ENCODE results near the gene DDX6. TPM values are rescaled to one million over a fixed set of nuclear protein-coding genes. Genes with fewer than 3 reads are reported as not detected.

The DDX6 gene
- total RNA-seq, 4 donors from 2014 or later, result 88.1 to 130 (median 91.2) TPM

- no peak overlapping the region for H3K27ac ChIP-seq
- no peaks in the 10 kb centered on the region for H3K4me1 ChIP-seq
- H3K4me3 ChIP-seq, result no peak overlapping the region
- no peak for DNase-seq (ENCODE audit: low spot score in 2 of 2)
- H3K9me3 ChIP-seq, result no peaks in the 10 kb centered on the region
- TF ChIP-seq POLR2A (IDR thresholded peaks at IDR 0.05), result no peak
- TF ChIP-seq CTCF (IDR thresholded peaks at IDR 0.05), result no peak
- TF ChIP-seq POLR2AphosphoS5 (IDR thresholded peaks at IDR 0.05), result no peak
- no peak for TF ChIP-seq EP300 (IDR thresholded peaks at IDR 0.05)
- H3K27me3 ChIP-seq, result no peaks in the 10 kb centered on the region
- WGBS, result 92% methylated on average over 5 of the region's 5 CpGs
- H3K36me3 ChIP-seq, result peaks cover 35% of the 10 kb centered on the region
These were observed 43.9 kb downstream of the DDX6 start for GRCh38 chr11:118746988-118747585.

GRCh38 chr11:118744046-118744445, 46.9 kb downstream of the DDX6 start:
- TF ChIP-seq POLR2AphosphoS5 (IDR thresholded peaks at IDR 0.05) (no peak), POLR2A (IDR thresholded peaks at IDR 0.05) (no peak), CTCF (IDR thresholded peaks at IDR 0.05) (no peak), EP300 (IDR thresholded peaks at IDR 0.05) (no peak)
- Histone ChIP-seq H3K4me3 (no peak overlapping the region), H3K36me3 (peaks cover 8% of the 10 kb centered on the region), H3K27ac (no peak overlapping the region), H3K4me1 (peaks cover 4% of the 10 kb centered on the region), H3K9me3 (no peaks in the 10 kb centered on the region), H3K27me3 (no peaks in the 10 kb centered on the region)
- no peak for DNase-seq (ENCODE audit: low spot score in 2 of 2)
- 59% methylated on average over 4 of the region's 4 CpGs for WGBS

DNA sequence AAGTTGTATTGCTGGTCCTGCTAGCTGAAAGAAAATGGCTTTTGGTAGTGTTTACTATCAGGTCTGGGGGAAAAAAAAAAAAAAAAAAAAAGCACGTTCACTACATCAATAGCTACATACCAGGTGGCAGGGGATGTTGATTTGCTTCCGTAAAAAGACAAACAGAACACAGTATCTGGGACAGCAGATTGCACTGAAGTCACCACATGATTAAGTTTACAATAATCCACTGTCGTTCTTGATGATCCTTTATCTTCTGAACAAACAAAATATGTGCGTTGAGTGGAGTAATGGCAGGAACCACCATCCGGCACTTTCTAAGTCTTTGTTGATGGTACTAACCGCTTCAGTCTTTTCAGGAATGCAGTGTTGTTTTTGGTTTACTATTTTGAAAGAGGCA, 48.7 kb downstream of the DDX6 start:
- H3K27me3 ChIP-seq, result no peaks in the 10 kb centered on the region
- H3K27ac ChIP-seq, result no peak overlapping the region
- H3K9me3 ChIP-seq, result no peaks in the 10 kb centered on the region
- H3K4me3 ChIP-seq, result no peak overlapping the region
- TF ChIP-seq CTCF (IDR thresholded peaks at IDR 0.05) (no peak), POLR2A (IDR thresholded peaks at IDR 0.05) (no peak), EP300 (IDR thresholded peaks at IDR 0.05) (no peak), POLR2AphosphoS5 (IDR thresholded peaks at IDR 0.05) (no peak)
- DNase-seq (ENCODE audit: low spot score in 2 of 2), result no peak
- peaks cover 4% of the 10 kb centered on the region for H3K4me1 ChIP-seq
- 94% methylated on average over 6 of the region's 6 CpGs for WGBS
- no peaks in the 10 kb centered on the region for H3K36me3 ChIP-seq

DNA sequence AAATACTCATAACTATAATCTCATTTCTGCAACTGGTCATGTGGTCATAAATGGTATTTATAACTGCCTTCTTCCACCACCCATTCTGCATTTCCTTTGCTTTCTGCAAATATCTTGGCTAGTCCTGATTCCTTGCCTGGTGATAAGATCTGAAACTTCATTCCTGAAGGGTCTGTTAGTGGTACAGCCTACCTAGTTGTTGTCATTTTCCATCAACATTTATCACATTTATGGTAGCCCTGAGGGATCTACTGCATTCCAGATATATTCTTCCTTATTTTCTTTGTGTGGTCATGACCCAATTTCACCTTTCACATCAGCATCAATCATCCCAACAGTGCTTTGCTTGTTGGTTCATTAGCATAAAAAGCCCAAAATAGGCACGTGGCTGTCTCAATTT, 50.1 kb downstream of the DDX6 start:
- Histone ChIP-seq H3K4me3 (no peak overlapping the region), H3K27ac (no peak overlapping the region), H3K4me1 (peaks cover 4% of the 10 kb centered on the region), H3K27me3 (no peaks in the 10 kb centered on the region), H3K36me3 (no peaks in the 10 kb centered on the region), H3K9me3 (no peaks in the 10 kb centered on the region)
- DNase-seq (ENCODE audit: low spot score in 2 of 2), result no peak
- 45% methylated on average over 1 of the region's 1 CpG for whole genome bisulfite sequencing
- TF ChIP-seq EP300 (IDR thresholded peaks at IDR 0.05), result no peak
- no peak for TF ChIP-seq POLR2A (IDR thresholded peaks at IDR 0.05)
- TF ChIP-seq POLR2AphosphoS5 (IDR thresholded peaks at IDR 0.05), result no peak
- no peak for TF ChIP-seq CTCF (IDR thresholded peaks at IDR 0.05)

DNA sequence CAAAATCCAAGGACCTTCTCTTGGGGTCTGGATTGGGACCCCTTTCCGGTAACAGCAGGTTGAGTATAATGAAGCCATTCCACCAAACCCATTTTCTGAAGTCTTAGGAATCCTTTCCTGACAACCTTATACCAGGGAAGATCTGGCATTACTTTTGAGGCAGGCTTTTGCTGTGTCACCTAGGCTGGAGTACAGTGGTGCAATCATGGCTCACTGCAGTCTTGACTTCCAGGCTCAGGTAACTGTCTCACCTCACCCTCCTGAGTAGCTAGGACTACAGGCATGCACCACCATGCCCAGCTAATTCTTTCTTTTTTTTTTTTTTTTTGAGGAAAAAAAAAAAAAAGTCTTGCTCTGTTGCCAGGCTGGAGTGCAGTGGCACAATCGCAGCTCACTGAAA, 55.8 kb downstream of the DDX6 start:
- no peak overlapping the region for H3K27ac ChIP-seq
- TF ChIP-seq POLR2AphosphoS5 (IDR thresholded peaks at IDR 0.05) (no peak), CTCF (IDR thresholded peaks at IDR 0.05) (no peak), EP300 (IDR thresholded peaks at IDR 0.05) (no peak), POLR2A (IDR thresholded peaks at IDR 0.05) (no peak)
- peaks cover 4% of the 10 kb centered on the region for H3K4me1 ChIP-seq
- DNase-seq (ENCODE audit: low spot score in 2 of 2), result no peak
- WGBS, result 83% methylated on average over 2 of the region's 2 CpGs
- H3K9me3 ChIP-seq, result no peaks in the 10 kb centered on the region
- H3K27me3 ChIP-seq, result no peaks in the 10 kb centered on the region
- no peak overlapping the region for H3K4me3 ChIP-seq
- H3K36me3 ChIP-seq, result no peaks in the 10 kb centered on the region
